Activated naive CD8-positive, alpha-beta T cell treated with anti-CD3 and anti-CD28 coated beads, Interleukin-2, amount 50 U/mL, for 16 hours (primary cell): Measurements from ENCODE around the gene COL20A1.

ENCODE experiments used
- DNase-seq: peaks from one replicate; pipeline ENCODE4 v3.0.0-alpha.2; 2020; ENCODE audit warnings: low read depth, low spot score

COL20A1 gene

GRCh38 chr20:63308218-63308911 lies 15.4 kb downstream of the COL20A1 start:
- DNase-seq, result no peak

GRCh38 chr20:63309261-63310071 lies 16.5 kb downstream of the COL20A1 start:
- DNase-seq, result no peak

- no peak for DNase-seq
Measured at GRCh38 chr20:63310265-63310991, 17.4 kb downstream of the COL20A1 start.

- no peak for DNase-seq
Measured at GRCh38 chr20:63311186-63311832, 18.3 kb downstream of the COL20A1 start.

- no peak for DNase-seq
Measured at GRCh38 chr20:63311833-63312243, 18.9 kb downstream of the COL20A1 start.

- DNase-seq, result no peak
Measured at GRCh38 chr20:63312273-63312672, 19.3 kb downstream of the COL20A1 start.

- no peak for DNase-seq
Measured at GRCh38 chr20:63312690-63313348, 19.8 kb downstream of the COL20A1 start.

- DNase-seq, result no peak
Measured at GRCh38 chr20:63313349-63314014, 20.5 kb downstream of the COL20A1 start.

GRCh38 chr20:63314015-63314471 lies 21.1 kb downstream of the COL20A1 start:
- DNase-seq, result no peak

GRCh38 chr20:63314566-63315239 lies 21.7 kb downstream of the COL20A1 start:
- no peak for DNase-seq

GRCh38 chr20:63315240-63315689 lies 22.3 kb downstream of the COL20A1 start:
- no peak for DNase-seq

GRCh38 chr20:63315731-63316491 lies 22.9 kb downstream of the COL20A1 start:
- DNase-seq, result no peak

GRCh38 chr20:63316502-63316921 lies 23.5 kb downstream of the COL20A1 start:
- DNase-seq, result no peak

- DNase-seq, result no peak
Measured at GRCh38 chr20:63317061-63317460, 24.1 kb downstream of the COL20A1 start.

GRCh38 chr20:63317601-63318291 lies 24.8 kb downstream of the COL20A1 start:
- DNase-seq, result no peak

- no peak for DNase-seq
Measured at GRCh38 chr20:63318391-63319163, 25.6 kb downstream of the COL20A1 start.

GRCh38 chr20:63319164-63320040 lies 26.4 kb downstream of the COL20A1 start:
- no peak for DNase-seq
